Retina (tissue), 1 donor: ENCODE measurements around the gene LUC7L3.

Experiments
- DNase-seq: peaks from one replicate; pipeline ENCODE4 v3.0.0-alpha.2; 2016

LUC7L3 gene

DNA sequence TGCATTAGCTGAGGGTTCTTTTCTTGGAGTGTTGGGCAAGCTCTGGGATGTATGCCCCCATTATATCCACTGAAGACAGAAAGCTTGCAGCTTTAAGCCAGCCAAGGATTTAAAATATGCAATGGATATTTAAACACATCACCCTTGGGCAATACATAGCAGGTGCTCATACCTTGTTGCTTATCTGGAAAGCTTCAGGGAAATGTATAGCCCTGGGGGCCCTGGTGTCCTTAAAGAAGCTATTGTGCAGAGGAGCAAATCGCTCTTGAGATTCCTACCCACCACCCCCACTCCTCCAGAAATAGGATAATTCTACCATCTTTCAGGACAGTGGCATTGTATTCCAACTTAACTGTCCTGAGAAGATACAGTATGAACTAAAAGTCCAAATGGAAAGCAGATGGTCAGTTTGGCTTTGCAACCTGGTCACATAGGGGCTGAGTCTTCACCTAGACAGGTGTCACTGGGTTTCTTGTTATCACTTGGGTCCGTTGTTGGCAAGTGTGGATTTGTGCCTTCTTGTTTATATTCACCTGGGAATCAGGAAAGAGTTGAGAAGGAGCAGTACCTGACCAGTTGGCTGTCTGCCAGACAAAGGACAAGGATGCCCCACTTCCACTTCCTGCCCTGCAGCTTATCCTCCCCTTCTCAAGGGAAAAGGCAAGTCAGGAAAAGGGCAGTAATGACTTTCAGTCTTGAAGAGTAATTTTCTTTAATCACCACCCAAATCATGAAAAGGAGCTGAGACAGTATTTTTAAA is 44.5 kb downstream of the LUC7L3 start:
- DNase-seq: no peak

DNA sequence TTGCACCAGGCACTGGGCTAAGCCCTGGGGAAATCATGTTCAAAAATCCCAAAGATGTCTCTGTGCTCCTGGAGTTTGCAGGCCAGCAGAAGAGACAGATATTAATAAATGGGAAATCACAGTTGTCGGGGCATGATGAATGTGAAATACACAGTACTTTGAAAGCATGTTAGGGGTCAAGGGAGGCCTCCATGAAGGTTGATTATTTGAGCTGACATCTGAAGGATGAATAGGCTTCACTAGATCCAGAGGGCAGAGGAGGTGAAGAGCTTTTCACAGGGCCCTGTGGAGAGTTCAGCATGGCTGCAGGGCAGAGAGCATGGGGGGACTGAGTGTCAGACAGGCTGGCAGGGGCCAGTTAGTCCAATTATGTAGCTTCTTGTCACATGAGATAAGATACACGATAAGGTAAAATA is 45.3 kb downstream of the LUC7L3 start:
- DNase-seq: peak; percentile 45

DNA sequence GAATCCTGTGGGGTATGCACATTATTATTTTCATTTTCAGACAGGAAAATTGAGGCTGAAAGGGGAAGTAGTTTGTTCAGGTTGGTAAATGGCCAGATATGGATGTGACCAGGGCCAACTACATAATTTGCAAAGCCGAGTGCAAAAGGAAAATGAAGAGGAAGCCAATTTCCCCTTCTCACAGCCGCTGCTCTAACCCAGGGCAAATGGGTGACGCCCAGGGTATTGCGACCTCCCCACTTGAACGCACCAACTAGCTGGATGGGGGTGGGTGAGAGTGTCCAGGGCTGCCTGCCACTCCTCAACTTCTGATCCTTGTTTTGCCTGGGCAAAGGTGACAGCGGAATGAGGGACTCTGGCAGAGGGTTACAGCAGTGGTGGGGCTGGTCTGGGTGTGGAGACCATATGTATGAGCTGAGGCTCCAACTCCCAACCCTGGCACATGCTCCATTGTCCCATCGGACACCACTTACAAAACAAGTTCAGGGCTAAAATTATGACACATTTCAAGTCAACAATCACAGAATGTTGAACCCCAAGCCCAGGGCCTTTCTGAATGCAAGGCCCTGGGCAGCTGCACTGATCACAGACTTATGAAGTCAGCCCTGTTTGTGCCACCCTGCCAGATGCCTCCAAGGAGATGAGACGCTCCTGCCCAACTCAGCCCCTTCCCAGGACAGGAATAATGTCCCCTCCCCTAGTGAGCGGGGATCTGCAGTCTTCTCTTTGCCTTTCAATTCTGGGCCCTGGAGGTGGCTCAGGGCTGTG is 46.2 kb downstream of the LUC7L3 start:
- DNase-seq: no peak

DNA sequence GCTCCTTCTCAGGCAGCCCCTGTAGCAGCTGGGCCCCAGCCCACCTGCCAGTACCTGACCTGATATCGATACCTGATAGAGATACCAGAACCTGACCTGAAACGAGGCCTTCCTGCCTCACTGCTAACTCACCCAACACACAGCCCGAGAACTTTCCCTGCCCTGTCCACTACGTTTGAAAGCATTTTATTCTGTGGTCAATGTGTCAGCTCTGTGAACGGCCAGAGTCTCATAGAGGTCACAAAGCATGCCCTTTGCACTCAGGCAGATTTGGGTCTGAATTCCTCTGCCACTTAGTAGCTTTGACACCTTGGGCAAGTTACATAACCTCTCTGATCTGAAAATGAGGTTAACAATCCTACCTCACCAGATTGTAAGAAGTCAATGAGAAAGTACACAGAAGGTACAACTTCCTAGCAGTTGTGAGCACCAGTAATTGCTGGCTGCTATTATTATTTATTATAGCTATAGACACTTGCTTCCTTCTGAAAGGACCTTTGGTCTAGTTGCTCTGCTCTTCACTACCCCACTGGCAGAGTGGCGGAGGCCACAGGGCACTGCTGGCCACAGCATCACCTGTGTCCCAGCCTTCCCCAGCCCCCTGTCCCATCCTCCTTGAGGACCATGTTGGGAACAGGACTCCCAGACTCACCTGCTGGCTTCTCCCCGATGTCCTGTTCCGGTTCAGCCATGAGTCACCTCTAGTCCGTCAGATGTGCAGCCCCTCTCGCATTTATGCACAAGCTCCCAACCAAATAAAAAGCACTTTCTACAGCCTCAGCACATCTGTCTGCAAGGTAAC is 47.0 kb downstream of the LUC7L3 start:
- no peak for DNase-seq

DNA sequence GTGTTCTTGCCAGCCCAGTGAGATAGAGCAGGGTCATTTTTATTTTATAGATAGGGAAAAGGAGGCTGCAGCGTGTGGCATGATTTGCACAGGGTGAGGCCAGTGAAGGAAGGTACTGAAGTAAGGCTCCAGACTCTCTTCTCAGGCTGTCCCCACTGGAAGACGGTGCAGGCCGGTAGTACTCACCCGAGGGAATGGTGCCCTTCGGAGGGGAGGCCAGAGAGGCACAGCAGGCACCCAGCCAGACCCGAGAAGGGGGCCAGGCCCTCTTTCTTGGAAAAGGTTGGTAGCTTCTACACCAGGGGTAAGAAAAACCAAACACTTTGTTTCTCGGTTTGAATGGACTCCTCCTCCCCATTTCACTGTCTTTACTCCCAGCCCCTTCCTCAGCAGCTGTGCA is 47.6 kb downstream of the LUC7L3 start:
- no peak for DNase-seq

DNA sequence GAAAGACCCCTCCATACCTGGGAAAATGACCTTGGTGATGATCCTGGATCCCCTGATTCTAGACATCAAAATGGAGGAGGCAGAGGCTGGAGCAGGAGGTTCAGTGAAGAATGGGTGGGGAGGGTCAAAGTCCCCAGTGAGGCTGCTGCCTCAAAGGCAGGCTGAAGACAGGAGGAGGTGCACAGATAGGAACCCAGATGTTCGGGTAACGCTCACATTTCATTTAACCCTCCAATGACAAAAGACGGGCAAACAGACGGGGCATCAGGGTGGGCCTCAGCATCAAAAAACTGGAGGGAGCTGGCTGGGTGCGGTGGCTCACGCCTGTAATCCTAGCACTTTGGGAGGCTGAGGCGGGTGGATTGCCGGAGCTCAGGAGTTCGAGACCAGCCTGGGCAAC is 48.0 kb downstream of the LUC7L3 start, which contains the start of gene ANKRD40CL:
Gene ANKRD40CL (minus strand): TSS at position 73 of the 400 bp plus-strand sequence. CDS start 605 bp downstream, outside the sequence.
- no peak for DNase-seq

DNA sequence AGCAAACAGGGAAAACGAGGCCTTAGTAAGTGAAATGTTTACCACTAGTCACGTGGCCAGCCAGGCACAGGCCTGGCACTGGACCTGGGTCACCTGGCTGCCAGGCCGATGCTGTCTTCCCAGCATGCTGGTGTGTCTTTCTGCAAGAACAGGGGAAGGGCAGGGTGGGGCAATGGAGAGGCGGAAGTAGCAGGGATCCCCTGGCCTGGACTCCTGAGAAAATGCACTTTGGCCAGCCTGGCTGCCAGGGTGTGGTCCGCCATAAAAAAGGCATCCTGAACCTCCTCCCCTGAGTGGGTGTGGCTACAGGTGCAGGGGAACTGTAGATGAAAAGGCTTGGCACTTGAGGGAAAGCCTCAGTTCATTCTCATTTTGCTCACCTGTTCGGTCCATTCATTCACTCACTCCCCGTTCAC is 49.0 kb downstream of the LUC7L3 start:
- DNase-seq: no peak

DNA sequence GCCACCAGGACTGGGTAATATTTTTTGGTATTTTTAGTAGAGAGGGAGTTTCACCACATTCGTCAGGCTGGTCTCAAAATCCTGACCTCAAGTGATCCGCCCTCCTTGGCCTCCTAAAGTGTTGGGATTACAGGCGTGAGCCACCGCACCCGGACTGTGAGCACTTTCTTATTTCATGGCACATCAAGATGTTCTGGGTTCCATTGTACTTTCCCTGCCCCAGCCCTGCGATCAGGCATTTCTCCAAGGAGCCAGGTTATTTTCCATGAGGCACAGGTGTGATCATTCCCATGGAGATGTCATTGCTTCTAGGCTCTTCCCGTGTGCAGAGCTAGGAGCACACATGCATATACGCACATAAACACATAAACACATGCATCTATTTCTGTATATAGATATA is 50.5 kb downstream of the LUC7L3 start:
- no peak for DNase-seq

DNA sequence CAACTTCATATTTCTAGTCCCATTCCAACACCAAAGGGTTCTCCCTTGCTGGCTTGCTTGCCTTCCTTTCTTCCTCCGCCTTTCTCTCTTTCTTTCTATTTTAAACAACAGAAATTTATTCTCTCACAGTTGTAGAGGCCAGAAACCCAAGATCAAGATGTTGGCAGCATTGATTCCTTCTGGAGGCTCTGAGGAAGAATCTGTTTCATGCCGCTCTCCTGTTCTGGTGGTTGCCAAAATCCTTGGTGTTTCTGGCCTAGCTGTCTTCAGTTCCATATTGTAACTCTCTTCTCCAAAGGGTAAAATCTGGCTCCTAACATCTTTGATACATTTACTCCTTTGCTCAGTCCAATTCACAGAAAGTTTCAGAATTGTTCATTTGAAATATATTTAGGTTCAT is 50.9 kb downstream of the LUC7L3 start:
- DNase-seq: no peak

DNA sequence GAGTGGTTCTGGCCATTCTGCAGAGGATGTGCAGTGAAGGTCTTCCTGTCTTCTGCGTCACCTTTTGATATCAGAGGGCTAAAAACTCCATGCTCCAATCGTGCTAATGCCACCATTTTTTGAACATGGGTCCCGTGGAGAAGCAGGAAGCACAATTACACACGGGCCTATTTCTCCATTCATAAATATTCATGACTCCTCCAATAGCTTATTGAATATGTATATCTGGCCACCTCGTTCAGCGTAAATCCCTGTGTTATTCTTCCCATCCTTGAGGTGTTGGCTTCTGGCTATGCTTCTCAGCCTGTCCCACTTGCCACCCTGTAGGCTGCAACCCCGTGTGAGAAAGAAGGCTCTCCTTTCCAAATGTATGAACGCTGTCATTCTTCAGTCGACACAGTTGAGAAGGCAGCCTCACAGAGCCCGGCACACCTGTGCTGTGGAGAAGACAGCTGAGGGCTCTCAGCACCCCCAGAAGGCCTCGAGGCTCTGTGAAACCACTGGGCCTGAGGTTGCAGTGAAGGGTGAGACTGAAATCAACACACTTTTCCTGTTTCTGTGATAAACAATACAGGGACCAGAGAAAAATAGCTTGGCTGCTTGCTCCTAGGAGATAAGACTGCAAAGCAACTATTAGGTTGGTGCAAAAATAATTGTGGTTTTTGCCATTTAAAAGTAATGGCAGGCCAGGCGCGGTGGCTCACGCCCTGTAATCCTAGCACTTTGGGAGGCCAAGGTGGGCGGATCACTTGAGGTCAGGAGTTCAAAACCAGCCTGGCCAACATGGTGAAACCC is 52.8 kb downstream of the LUC7L3 start:
- DNase-seq: no peak

DNA sequence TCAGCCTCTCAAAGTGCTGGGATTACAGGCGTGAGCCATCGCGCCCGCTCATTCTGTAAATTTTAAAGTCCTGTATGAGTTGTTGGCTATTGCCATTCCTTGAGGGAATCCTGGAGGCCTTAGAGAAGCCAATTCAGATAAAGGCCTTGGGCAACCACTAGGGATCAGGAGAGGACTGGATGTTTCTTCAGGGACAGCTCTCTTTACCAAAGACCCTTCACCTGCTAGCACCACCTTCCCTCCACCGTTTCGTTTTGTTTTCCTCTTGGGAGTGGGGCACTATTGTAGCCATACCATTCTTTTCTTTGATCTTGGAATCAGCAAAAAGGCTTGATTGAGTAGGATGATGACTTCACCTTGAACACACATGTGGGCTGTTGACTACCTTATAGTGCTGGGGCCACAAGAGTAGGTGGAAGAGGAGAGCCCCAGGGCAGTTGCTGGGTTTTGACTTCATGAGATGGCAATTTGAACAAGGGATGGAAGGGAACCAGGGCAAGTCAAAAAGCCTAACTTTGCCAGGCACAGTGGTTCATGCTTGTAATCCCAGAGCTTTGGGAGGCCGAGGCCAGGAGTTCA is 54.9 kb downstream of the LUC7L3 start:
- no peak for DNase-seq

DNA sequence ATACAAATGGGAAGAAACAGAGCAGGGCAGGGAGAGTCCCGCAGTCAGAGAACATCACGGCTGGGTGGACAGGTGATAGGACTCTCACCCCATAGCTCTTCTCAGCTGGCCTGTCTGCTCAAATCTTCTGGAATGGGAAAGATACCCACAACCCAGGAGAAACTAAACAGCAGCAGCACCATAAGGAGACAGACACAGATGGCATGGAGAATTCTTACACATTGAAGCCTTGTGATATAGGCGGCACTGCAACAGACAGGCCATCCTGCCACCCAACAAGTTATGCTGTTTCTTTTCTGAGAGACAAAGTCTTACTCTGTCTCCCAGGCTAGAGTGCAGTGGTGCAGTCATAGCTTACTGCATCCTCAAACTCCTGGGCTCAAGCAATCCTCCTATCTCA is 56.5 kb downstream of the LUC7L3 start:
- no peak for DNase-seq

DNA sequence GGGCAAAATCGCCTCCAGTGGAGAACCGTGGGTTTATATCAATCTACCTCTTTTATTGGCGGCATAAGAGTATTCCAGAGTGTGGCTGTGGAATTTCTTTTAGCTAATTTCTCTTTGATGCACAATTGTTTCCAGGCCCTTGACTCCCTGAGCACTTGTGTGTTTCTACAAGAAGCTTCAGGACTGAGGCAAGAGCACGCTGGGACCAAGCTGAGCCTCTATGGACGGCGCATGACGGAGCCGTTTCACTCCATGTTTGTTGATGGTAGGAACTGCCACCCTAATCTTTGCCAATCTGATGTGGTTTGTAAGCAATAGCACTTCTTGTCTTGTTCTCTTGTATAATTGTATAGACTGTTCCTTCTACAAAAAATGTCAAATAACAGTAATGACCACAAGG is 59.1 kb downstream of the LUC7L3 start:
- DNase-seq: no peak

DNA sequence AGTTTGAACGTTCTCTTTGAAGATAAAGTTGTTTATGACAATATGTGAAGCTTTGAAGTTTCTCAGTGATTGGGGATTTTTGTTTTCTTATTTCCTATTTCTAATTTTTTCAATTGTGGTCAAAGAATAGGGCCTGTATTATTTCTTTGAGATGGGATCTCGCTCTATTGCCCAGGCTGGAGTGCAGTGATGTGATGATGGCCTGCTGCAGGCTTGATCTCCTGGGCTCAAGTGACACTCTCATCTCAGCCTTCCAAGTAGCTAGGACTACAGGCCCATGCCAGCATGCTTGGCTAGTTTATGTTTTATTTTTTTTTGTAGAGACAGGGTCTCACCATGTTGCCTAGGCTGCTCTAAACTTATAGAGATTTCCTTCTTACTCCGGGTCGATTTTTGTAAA is 59.6 kb downstream of the LUC7L3 start:
- DNase-seq: no peak

DNA sequence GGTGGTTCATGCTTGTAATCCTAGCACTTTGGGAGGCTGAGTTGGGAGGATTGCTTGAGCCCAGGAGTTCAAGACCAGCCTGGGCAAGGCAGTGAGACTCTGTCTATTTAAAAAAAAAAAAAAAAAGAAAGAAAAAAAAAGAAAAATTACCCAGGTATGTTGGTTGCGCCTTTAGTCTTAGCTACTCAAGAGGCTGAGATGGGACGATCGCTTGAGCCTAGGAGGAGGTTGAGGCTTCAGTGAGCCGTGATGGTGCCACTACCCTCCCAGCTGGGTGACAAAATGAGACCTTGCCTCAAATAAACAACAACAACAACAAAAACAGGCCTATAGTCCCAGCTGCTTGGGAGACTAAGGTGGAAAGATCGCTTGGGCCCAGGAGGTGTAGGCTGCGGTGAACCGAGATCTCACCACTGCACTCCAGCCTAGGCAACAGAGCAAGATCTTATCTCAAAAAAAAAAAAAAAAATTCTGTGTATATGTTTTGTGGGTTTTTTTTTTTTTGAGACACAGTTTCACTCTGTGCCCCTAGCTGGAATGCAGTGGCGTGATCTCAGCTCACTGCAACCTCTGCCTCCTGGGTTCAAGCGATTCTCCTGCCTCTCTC is 60.4 kb downstream of the LUC7L3 start:
- DNase-seq: no peak

DNA sequence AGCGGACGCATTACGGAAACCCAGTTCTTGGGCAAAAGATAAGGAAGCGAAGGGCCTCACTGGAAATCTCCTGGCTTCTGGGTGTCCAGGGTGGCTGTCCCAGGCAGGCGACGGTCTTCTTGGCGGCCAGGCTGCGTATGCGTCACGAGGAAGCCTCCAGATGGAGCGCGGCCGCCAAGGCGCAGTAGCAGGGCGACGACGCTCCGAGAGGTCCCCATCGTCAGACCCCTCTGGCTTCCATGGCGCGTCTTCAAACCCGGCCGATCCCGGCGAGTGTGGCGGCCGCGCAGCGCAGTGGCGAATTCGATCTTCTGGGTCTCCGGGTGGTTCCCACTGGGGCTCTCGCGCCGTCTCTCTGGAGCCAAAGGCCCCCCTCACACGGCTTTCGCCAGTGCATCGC is 61.8 kb downstream of the LUC7L3 start:
- DNase-seq: no peak

DNA sequence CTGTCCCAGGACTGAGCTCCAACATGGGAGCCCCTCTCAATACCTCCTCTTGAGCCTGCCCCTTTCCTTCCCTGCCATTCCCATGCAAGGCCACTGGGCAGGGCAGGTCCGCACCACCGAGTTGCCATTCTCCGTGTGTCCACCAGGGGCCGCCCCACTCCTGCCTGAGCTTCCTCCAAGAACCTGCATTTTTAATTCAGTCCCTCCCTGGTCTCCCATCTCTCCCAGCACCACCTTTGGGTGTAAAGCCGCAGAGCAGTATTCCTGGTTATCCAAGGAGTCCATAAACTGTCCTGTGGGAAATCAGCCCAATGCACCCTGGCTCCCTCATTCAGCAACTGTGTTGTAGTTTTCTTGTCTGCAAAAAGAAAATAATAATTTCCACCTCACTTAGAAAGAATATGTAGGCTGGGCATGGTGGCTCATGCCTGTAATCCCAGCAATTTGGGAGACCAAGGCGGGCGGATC is 63.8 kb downstream of the LUC7L3 start:
- peak; percentile 96 for DNase-seq

DNA sequence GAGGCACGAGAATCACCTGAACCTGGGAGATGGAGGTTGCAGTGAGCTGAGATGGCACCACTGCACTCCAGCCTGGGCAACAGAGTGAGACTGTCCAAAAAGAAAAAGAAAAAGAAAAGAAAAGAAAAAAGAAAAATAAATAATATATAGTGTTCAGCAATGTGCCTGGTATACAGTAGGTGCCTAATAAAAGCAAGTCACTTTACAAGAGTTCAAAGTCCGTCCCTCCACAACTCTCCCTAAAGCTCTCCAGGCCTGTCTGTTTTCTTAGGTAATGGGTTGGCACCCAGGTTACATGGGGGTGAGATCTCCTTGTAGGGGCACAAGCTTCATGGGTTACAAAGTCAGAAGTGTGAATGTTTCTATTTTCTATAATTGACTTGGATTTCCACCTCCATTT is 64.5 kb downstream of the LUC7L3 start:
- no peak for DNase-seq

DNA sequence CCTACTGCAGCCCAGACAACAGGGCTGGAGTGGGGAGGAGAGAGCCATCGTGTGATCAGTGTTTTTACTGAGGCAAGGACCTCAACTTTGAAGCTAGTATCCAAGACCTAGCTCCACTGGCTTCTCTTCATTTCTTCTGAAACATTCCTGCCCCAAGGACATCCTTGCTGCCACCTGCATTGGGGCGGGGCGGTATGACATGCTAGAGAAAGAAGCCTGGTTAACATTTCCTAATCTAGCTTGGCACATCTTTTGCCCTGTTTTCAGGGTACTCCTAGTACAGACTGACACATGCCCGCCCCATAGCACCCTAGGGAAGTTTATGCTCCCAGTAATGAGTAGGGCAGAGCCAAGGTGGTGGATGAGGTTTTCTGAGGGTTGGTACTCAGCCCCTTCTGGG is 65.7 kb downstream of the LUC7L3 start:
- DNase-seq: no peak

DNA sequence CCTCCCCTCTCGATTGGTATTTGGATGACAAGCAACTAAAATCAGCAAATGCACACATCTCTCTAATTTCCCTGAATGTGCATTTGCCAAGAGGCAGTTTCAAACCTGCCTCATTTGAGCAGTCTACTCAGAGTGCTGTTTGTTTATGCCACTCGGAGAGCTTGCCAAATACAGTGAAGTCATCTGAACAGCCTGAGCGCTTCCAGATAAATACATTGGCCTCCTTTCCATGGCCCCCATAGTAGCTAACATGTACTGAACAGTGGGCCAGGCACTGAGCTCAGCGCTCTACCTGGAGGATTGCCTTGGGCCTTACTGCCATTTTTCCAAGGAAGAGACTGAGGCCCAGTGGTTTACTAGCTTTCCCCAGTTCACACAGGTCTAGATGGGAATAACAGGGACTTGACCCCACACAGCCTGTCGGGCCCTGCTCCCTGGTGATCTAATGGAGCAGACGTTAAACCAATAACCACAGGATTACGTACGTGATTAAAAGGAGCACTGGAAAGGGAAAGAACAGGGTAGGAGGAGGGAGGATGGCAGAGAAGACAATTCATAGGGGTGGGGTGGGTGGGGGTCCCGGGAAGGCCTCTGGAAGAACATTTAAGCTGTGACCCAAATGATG is 66.7 kb downstream of the LUC7L3 start:
- no peak for DNase-seq

DNA sequence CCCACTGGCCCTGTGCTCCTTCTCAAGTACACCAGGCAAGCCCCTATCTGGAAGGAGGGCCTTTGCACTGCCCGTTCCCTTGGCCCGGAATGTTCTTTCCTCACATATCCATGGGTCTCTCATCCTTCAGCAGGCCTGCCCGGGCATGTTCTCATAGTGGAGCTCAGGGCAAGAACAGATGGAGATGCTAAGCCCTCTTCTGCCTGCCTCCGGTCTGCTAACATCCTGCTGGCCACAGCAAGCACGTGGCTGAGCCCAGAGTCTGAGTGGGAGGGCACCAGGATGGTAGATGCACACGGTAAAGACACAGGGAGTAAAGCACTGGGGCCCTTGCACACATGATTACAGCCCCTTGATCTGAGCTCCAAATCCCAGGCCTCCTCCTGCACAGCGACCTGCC is 67.7 kb downstream of the LUC7L3 start:
- DNase-seq: no peak
